Stimulated activated CD4-positive, alpha-beta T cell treated with anti-CD3 and anti-CD28 coated beads, Interleukin-2, amount 100 ng/mL, for 24 hours (primary cell): ENCODE data around the gene PTPA.
A peak's percentile ranks its signal among the peaks of the same experiment; 100 is the strongest.
"Not testable (repeated sequence)": the region's sequence is repeated elsewhere in the genome, so short reads cannot be mapped to it uniquely, and the experiment has no call there.

Experiments used
- DNase-seq, 2 donors: peaks; one replicate each; pipeline ENCODE4 v3.0.0-alpha.2; 2020

The PTPA gene

DNA sequence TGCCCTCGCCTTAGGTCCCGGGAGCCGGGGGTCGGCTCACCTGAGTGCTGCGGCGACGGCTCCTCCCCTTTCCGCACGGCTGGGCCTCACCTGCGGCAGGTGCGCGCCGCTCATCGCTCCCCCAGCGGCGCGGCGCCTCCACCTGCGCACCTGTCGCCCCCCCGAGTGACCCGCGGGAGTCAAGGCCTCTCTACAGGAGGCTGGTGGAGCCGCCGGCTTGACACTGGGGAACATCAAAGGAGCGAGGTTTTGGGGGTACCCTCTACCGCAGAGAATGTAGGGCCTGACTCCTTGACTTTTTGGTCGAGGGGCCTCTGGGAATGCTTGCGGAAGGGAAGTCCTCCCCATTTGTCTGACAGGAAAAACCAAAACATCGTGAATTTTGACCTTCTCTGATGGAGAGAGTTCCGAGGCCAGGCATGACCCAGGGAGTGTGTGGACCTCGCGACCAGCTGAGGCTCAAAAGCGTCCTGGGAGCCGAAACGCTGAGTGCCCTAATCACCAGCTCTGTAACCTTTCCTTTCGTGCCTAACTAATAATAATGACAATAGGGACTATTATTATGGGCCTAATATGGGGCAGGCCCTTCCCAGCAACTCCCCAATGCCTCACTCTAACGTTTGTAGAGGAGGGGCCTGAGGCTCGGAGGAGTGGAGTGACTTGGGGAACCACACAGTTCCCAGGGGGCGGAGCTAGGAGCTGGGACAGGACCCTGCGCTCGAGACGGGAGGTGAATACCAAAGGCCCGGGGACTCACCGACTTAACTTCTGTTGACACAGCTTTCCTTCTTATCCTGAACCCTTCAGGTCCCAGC, 67.6 kb downstream of the PTPA start:
- no peak for DNase-seq

GRCh38 chr9:129181246-129181645, 70.0 kb downstream of the PTPA start:
- DNase-seq, result no peak

GRCh38 chr9:129182122-129182521, 70.9 kb downstream of the PTPA start:
- no peak for DNase-seq

DNA sequence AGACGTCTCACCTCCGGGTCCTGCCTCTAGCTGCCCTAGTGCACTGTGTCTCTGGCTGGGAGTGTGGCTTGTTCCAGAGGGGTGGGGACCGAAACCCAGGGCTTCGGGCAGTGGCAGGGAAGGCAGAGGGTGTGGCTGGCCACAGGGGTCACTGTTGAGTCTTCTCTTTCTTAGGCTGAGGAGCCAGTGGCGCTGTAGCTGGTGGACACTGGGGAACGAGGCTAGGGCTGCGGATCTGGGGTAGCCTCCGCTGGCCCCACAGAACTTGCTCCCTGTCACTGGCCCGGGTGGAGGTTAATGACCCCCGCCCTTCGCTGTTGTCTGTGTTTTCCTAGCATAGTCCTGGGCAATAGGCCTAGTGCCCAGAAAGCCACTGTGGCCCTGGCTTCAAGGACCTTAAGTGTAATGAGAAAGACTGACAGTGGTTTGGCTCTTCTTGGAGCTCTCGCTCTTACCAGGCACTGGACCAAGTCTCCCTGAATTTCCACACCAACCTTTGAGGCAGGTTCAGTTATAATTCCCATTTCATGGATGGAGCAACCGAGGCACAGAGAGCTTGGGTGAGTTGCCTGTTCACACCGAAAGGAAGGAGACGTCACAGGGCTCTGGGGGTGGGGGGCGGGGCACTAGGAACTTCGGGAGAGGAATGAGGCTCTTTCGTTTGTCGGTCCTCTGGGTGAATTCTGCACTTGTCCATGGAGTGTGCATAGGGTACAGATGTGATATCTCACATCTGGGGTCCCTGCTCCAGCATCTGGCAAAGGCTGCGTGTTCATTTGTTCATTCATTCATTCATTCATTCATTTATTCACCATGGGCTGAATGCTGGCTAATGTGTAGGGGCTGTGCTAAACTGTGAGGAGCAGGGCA, 71.6 kb downstream of the PTPA start:
- no peak for DNase-seq

DNA sequence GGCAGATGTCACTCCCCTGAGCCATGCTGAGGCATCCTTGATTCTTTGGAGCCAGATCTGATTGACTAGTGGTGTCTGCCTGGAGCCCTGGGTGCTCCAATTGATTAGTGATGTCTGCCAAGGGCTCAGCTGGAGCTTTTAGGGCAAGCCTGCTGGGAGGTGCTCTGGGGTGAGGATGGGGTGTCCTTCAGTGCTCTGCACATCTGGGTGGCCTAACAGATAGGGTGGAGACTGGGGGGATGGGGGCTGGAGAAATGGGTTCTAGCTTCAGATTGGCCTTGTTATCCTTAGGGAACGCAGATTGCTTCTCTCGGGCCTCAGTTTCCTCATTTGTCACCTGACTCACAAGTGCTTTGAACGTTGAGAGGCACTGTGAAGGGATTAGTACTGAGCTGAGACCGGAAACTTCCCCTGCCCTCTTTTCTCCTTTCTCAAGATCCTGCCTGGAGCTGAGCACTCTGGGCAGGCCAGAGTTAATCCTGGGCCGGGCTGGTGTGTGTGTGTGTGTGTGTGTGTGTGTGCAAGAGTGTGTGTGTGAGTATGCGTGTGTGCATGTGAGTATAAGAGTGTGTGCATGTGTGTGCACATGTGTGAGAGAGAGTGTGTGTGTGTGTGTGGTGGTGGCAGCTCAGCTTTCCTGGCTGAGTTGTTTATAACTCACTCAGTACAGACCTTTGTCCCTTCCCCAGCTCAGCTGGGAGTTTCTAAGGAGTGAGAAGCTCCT, 72.4 kb downstream of the PTPA start:
- no peak for DNase-seq

DNA sequence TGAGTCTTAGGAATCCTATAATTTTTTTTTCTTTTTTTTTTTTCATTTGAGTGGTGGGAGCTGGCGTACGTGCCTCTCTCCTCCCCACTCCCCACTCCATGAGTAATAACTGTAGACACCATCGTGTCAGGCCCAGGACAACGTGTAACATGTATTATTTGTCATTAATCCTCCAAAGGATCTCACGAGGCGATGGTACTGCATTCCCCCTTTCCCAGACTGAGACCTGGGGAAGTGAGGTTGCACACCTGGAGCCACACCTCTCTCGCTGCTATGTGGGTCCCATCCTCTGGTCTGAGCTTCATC, 73.0 kb downstream of the PTPA start:
- DNase-seq, result no peak

GRCh38 chr9:129184596-129185122, 73.4 kb downstream of the PTPA start:
- no peak for DNase-seq

DNA sequence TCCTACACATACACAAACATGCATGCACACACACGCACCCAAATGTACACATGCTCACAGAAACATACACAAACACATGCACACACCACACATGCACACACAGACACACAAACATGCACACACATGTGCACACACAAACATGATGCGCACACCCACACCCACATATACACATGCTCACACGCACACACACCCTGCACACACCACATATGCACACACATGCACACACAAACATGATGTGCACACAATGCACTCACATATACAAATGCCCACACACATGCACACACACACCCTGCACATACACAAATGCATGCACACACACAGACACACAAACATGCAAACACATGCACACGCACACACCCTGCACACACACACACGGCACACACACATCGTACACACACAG, 74.2 kb downstream of the PTPA start:
- DNase-seq, result no peak

DNA sequence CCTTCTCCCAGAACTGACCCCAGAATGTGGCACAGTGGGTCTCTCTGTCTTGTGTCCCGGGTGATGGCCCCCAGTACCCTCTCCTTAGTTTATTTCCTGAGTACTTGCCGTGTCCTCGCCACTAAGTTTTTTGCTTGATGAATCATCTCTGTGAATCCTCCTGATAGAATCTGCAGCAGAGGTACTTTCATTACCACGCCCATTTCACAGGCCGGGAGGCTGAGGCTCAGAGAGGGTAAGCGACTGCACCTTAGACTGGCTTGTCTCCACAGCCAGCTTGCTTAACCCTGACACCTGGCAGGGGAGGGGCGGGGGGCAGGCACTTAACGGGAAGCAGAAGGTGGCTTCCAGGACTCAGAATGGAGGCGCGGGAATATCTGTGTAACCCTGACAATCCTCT, 74.8 kb downstream of the PTPA start:
- peak; percentile 35 to 36 for DNase-seq

DNA sequence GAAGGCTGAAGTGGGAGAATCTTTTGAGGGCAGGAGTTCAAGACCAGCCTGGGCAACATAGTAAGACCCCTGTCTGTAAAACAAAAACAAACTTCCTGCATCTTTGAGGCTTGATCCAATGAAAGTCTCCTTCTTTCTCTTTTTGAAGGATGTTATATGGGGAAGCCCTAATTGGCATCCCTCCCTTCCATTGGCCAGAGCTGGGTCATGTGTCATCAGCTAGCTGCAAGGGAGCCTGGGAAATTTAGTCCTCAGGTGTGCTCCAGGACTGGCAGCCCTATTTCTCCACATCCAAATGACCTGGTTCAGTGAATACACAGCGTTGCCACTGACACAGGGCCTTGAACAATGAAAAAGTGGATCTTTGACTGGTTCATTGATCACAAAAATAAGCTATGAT, 75.8 kb downstream of the PTPA start:
- DNase-seq, result no peak

DNA sequence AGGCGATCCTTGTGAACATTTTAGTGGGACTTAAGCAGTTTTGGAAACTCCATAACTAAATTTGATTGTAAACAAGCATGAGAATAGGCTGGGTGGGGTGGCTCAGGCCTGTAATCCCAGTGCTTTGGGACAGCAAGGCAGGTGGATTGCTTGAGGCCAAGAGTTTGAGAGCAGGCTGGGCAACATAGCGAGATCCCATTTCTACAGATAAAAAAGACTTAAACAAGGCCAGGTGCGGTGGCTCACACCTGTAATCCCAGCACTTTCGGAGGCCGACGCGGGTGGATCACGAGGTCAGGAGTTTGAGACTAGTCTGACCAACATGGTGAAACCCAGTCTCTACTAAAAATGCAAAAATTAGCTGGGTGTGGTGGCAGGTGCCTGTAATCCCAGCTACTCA, 78.8 kb downstream of the PTPA start:
- DNase-seq, result not testable (repeated sequence)

GRCh38 chr9:129191234-129191633, 80.0 kb downstream of the PTPA start:
- DNase-seq, result no peak

GRCh38 chr9:129193655-129194054, 82.4 kb downstream of the PTPA start:
- no peak for DNase-seq

- DNase-seq, result no peak
Measured at GRCh38 chr9:129194221-129194620, 83.0 kb downstream of the PTPA start.

GRCh38 chr9:129195606-129196005, 84.4 kb downstream of the PTPA start:
- DNase-seq, result no peak

DNA sequence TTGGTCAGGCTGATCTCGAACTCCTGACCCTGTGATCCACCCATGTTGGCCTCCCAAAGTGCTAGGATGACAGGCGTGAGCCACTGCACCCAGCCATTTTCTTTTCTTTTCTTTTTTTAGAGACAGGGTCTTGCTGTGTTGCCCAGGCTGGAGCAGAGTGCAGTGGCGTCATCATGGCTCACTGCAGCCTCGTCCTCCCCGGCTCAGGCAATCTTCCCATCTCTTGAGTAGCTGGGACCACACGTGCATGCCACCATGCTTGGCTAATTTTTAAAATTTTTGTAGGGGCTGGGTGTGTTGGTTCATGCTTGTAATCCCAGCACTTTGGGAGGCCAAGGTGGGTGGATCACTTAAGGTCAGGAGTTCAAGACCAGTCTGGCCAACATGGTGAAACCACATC, 85.8 kb downstream of the PTPA start:
- not testable (repeated sequence) for DNase-seq

- no peak for DNase-seq
Measured at GRCh38 chr9:129197978-129198318, 86.7 kb downstream of the PTPA start.
